ENCODE data around the gene CEP83.

CEP83 gene

DNA sequence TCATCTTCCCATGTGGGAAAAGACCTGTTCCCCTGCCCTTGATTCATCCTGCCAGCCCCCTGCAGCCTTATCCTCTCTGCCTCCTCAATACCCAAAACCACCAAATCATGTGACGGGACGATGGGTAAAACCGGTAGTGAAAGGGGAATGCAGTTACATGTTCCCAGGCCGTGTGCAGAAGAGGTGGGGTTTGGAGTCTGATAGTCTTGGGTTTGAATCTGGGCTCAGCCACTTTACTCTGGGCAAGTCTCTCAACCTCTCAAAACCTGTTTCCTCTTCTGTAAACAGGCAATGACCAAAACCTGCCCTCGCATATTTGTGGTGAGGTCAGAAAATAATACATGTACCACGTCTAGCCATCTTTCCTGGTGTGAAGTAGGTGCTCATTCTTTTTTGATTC is 188.3 kb downstream of the CEP83 start:
- Histone ChIP-seq H3K4me1 (ENCODE audit: control insufficient read depth, insufficient read depth, low read length, unreplicated experiment) (peaks cover 7% of the 10 kb centered on the region), H3K79me2 (ENCODE audit: control insufficient read depth, insufficient read depth, low read length, unreplicated experiment) (no peaks in the 10 kb centered on the region), H2AFZ (ENCODE audit: low read length, unreplicated experiment) (no peak overlapping the region), H3K27me3 (ENCODE audit: insufficient read depth, low read length) (no peaks in the 10 kb centered on the region), H3K27ac (ENCODE audit: low read depth, low read length) (no peak overlapping the region), H3K4me3 (ENCODE audit: low read depth, low read length) (no peak overlapping the region), H3K36me3 (ENCODE audit: insufficient read depth, low read length) (no peaks in the 10 kb centered on the region)

DNA sequence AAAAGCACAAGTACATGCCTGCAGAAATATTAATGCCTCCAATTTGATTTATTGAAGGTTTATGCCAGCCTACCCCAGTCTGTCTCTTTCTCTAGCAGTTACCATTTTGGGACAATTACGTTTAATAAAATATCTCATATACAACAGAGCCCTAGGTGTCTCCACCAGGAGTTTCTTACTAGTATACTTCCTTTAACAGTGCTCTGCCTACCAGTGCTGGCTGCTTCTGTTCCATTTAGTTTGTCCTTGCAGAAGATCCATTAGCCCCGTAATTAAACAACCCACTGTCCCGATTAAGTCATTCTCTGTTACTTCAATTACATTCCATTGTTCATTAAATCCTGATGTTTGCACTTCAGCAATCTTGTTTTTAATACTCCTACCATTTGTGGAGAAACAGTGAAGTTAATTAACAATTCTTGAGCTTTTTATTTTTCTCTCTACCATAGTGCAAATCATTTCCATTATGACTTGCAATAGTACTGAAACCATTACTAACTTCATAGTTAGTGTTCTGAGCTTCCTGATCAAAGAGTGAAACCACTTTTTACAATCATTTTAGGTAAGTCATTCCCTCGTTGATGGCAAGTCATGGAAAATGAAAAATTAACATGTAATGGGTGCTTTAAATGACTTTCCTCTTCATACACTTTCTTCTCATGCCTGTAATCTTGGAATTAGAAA is 190.2 kb downstream of the CEP83 start:
- Histone ChIP-seq H3K27ac (ENCODE audit: low read depth, low read length) (no peak overlapping the region), H3K4me1 (ENCODE audit: control insufficient read depth, insufficient read depth, low read length, unreplicated experiment) (peaks cover 7% of the 10 kb centered on the region), H3K27me3 (ENCODE audit: insufficient read depth, low read length) (no peaks in the 10 kb centered on the region), H3K79me2 (ENCODE audit: control insufficient read depth, insufficient read depth, low read length, unreplicated experiment) (no peaks in the 10 kb centered on the region), H3K4me3 (ENCODE audit: low read depth, low read length) (no peak overlapping the region), H2AFZ (ENCODE audit: low read length, unreplicated experiment) (no peak overlapping the region), H3K36me3 (ENCODE audit: insufficient read depth, low read length) (no peaks in the 10 kb centered on the region)

GRCh38 chr12:94267921-94268471 is 191.7 kb downstream of the CEP83 start:
- no peak overlapping the region for H2AFZ ChIP-seq (ENCODE audit: low read length, unreplicated experiment)
- no peaks in the 10 kb centered on the region for H3K79me2 ChIP-seq (ENCODE audit: control insufficient read depth, insufficient read depth, low read length, unreplicated experiment)
- peaks cover 11% of the 10 kb centered on the region for H3K4me1 ChIP-seq (ENCODE audit: control insufficient read depth, insufficient read depth, low read length, unreplicated experiment)
- H3K27ac ChIP-seq (ENCODE audit: low read depth, low read length), result no peak overlapping the region
- H3K27me3 ChIP-seq (ENCODE audit: insufficient read depth, low read length), result no peaks in the 10 kb centered on the region
- no peak overlapping the region for H3K4me3 ChIP-seq (ENCODE audit: low read depth, low read length)
- H3K36me3 ChIP-seq (ENCODE audit: insufficient read depth, low read length), result no peaks in the 10 kb centered on the region

- Histone ChIP-seq H3K4me1 (ENCODE audit: control insufficient read depth, insufficient read depth, low read length, unreplicated experiment) (peaks cover 14% of the 10 kb centered on the region), H3K4me3 (ENCODE audit: low read depth, low read length) (no peak overlapping the region), H3K79me2 (ENCODE audit: control insufficient read depth, insufficient read depth, low read length, unreplicated experiment) (no peaks in the 10 kb centered on the region), H3K27ac (ENCODE audit: low read depth, low read length) (no peak overlapping the region), H3K27me3 (ENCODE audit: insufficient read depth, low read length) (no peaks in the 10 kb centered on the region), H2AFZ (ENCODE audit: low read length, unreplicated experiment) (no peak overlapping the region), H3K36me3 (ENCODE audit: insufficient read depth, low read length) (no peaks in the 10 kb centered on the region)
Measured at GRCh38 chr12:94267537-94267872, 192.2 kb downstream of the CEP83 start.

GRCh38 chr12:94266796-94267536 is 192.7 kb downstream of the CEP83 start:
- no peak overlapping the region for H3K4me3 ChIP-seq (ENCODE audit: low read depth, low read length)
- H3K4me1 ChIP-seq (ENCODE audit: control insufficient read depth, insufficient read depth, low read length, unreplicated experiment), result peaks cover 16% of the 10 kb centered on the region
- peak overlapping the region; percentile 25; the same call in 1 of the 2 replicates for H3K27ac ChIP-seq (ENCODE audit: low read depth, low read length)

GRCh38 chr12:94265966-94266745 is 193.5 kb downstream of the CEP83 start:
- Histone ChIP-seq H3K36me3 (ENCODE audit: insufficient read depth, low read length) (no peaks in the 10 kb centered on the region), H3K4me3 (ENCODE audit: low read depth, low read length) (no peak overlapping the region), H3K79me2 (ENCODE audit: control insufficient read depth, insufficient read depth, low read length, unreplicated experiment) (no peaks in the 10 kb centered on the region), H2AFZ (ENCODE audit: low read length, unreplicated experiment) (no peak overlapping the region), H3K4me1 (ENCODE audit: control insufficient read depth, insufficient read depth, low read length, unreplicated experiment) (peaks cover 20% of the 10 kb centered on the region), H3K27ac (ENCODE audit: low read depth, low read length) (no peak overlapping the region), H3K27me3 (ENCODE audit: insufficient read depth, low read length) (no peaks in the 10 kb centered on the region)

More at GRCh38 chr12:94266796-94267536, 192.7 kb downstream of the CEP83 start:
- Histone ChIP-seq H3K36me3 (ENCODE audit: insufficient read depth, low read length) (no peaks in the 10 kb centered on the region), H3K27me3 (ENCODE audit: insufficient read depth, low read length) (no peaks in the 10 kb centered on the region), H3K79me2 (ENCODE audit: control insufficient read depth, insufficient read depth, low read length, unreplicated experiment) (no peaks in the 10 kb centered on the region), H2AFZ (ENCODE audit: low read length, unreplicated experiment) (no peak overlapping the region)

- H3K4me1 ChIP-seq (ENCODE audit: control insufficient read depth, insufficient read depth, low read length, unreplicated experiment), result peaks cover 20% of the 10 kb centered on the region
- H3K4me3 ChIP-seq (ENCODE audit: low read depth, low read length), result no peak overlapping the region
- H2AFZ ChIP-seq (ENCODE audit: low read length, unreplicated experiment), result no peak overlapping the region
- no peak overlapping the region for H3K27ac ChIP-seq (ENCODE audit: low read depth, low read length)
- H3K79me2 ChIP-seq (ENCODE audit: control insufficient read depth, insufficient read depth, low read length, unreplicated experiment), result no peaks in the 10 kb centered on the region
- H3K27me3 ChIP-seq (ENCODE audit: insufficient read depth, low read length), result no peaks in the 10 kb centered on the region
- H3K36me3 ChIP-seq (ENCODE audit: insufficient read depth, low read length), result no peaks in the 10 kb centered on the region
Measured at GRCh38 chr12:94265539-94265938, 194.1 kb downstream of the CEP83 start.

- peaks cover 20% of the 10 kb centered on the region for H3K4me1 ChIP-seq (ENCODE audit: control insufficient read depth, insufficient read depth, low read length, unreplicated experiment)
- H2AFZ ChIP-seq (ENCODE audit: low read length, unreplicated experiment), result no peak overlapping the region
- H3K36me3 ChIP-seq (ENCODE audit: insufficient read depth, low read length), result no peaks in the 10 kb centered on the region
- no peaks in the 10 kb centered on the region for H3K27me3 ChIP-seq (ENCODE audit: insufficient read depth, low read length)
- H3K4me3 ChIP-seq (ENCODE audit: low read depth, low read length), result no peak overlapping the region
- H3K79me2 ChIP-seq (ENCODE audit: control insufficient read depth, insufficient read depth, low read length, unreplicated experiment), result no peaks in the 10 kb centered on the region
- no peak overlapping the region for H3K27ac ChIP-seq (ENCODE audit: low read depth, low read length)
Measured at GRCh38 chr12:94264736-94265485, 194.8 kb downstream of the CEP83 start.

GRCh38 chr12:94263905-94264561 is 195.6 kb downstream of the CEP83 start:
- no peak overlapping the region for H3K4me3 ChIP-seq (ENCODE audit: low read depth, low read length)
- no peaks in the 10 kb centered on the region for H3K79me2 ChIP-seq (ENCODE audit: control insufficient read depth, insufficient read depth, low read length, unreplicated experiment)
- H2AFZ ChIP-seq (ENCODE audit: low read length, unreplicated experiment), result no peak overlapping the region
- H3K4me1 ChIP-seq (ENCODE audit: control insufficient read depth, insufficient read depth, low read length, unreplicated experiment), result peaks cover 20% of the 10 kb centered on the region
- H3K36me3 ChIP-seq (ENCODE audit: insufficient read depth, low read length), result no peaks in the 10 kb centered on the region
- H3K27me3 ChIP-seq (ENCODE audit: insufficient read depth, low read length), result no peaks in the 10 kb centered on the region
- H3K27ac ChIP-seq (ENCODE audit: low read depth, low read length), result no peak overlapping the region
